Mesothelial cell of epicardium (in vitro differentiated cells): ENCODE measurements around the gene OR52K2. TPM values are rescaled to one million over a fixed set of nuclear protein-coding genes. Genes with fewer than 3 reads are reported as not detected.

Experiments
- DNase-seq, 2 experiments: peaks; one replicate each; pipeline ENCODE4 v3.0.0; 2021; ENCODE audit warnings: low spot score in 2 of 2; ENCODE audit not compliant: unreplicated experiment in 2 of 2
- H3K27ac Mint-ChIP-seq: 2 replicates; pipeline ENCODE4 v1.8.0; 2021; ENCODE audit warnings: mixed read lengths
- H3K27me3 Mint-ChIP-seq: 2 replicates; pipeline ENCODE4 v1.8.0; 2021; ENCODE audit warnings: low read depth, mixed read lengths
- H3K36me3 Mint-ChIP-seq: 2 replicates; pipeline ENCODE4 v1.8.0; 2021; ENCODE audit warnings: mixed read lengths
- H3K4me1 Mint-ChIP-seq: 2 replicates; pipeline ENCODE4 v1.8.0; 2021; ENCODE audit warnings: mixed read lengths
- H3K4me3 Mint-ChIP-seq: 2 replicates; pipeline ENCODE4 v1.8.0; 2021; ENCODE audit warnings: mild to moderate bottlenecking, moderate library complexity, mixed read lengths
- H3K9me3 Mint-ChIP-seq: 2 replicates; pipeline ENCODE4 v1.8.0; 2021; ENCODE audit warnings: mixed read lengths
- CTCF ChIP-seq: fragments of 200-600 bp; sonication (generic); IDR thresholded peaks from one replicate; pipeline ENCODE4 v1.5.0; 2021; ENCODE audit warnings: antibody characterized with exemption; ENCODE audit not compliant: unreplicated experiment
- total RNA-seq: library from RNA; stranded (reverse); gene quantifications from 3 replicates; pipeline ENCODE4 v1.2.1, GENCODE V29; 2021

OR52K2 gene
- total RNA-seq, 1 donor from 2014 or later, result not detected

- Mint-ChIP-seq H3K27ac (no peak overlapping the region), H3K4me3 (no peak overlapping the region), H3K36me3 (no peaks in the 10 kb centered on the region), H3K4me1 (no peaks in the 10 kb centered on the region), H3K9me3 (peaks cover 4% of the 10 kb centered on the region), H3K27me3 (peaks cover 17% of the 10 kb centered on the region)
- no peak for DNase-seq
- TF ChIP-seq CTCF, result no peak
Measured at GRCh38 chr11:4433856-4434255, 15.2 kb upstream of the OR52K2 start.

GRCh38 chr11:4436411-4436810 lies 12.7 kb upstream of the OR52K2 start:
- Mint-ChIP-seq H3K36me3 (no peaks in the 10 kb centered on the region), H3K27me3 (peaks cover 17% of the 10 kb centered on the region), H3K4me1 (no peaks in the 10 kb centered on the region), H3K9me3 (peaks cover 10% of the 10 kb centered on the region), H3K4me3 (no peak overlapping the region), H3K27ac (no peak overlapping the region)
- TF ChIP-seq CTCF, result no peak
- DNase-seq, result no peak

- no peaks in the 10 kb centered on the region for H3K4me1 Mint-ChIP-seq
- no peaks in the 10 kb centered on the region for H3K27me3 Mint-ChIP-seq
- peaks cover 13% of the 10 kb centered on the region for H3K9me3 Mint-ChIP-seq
- no peaks in the 10 kb centered on the region for H3K36me3 Mint-ChIP-seq
- TF ChIP-seq CTCF, result no peak
- H3K27ac Mint-ChIP-seq, result no peak overlapping the region
- DNase-seq, result no peak
- no peak overlapping the region for H3K4me3 Mint-ChIP-seq
Measured at GRCh38 chr11:4441515-4441914, 7.6 kb upstream of the OR52K2 start.

GRCh38 chr11:4443232-4443891 lies 5.7 kb upstream of the OR52K2 start:
- Mint-ChIP-seq H3K27ac (no peak overlapping the region), H3K27me3 (no peaks in the 10 kb centered on the region), H3K4me1 (no peaks in the 10 kb centered on the region), H3K36me3 (no peaks in the 10 kb centered on the region), H3K4me3 (no peak overlapping the region), H3K9me3 (peaks cover 13% of the 10 kb centered on the region)
- no peak for DNase-seq
- no peak for TF ChIP-seq CTCF

GRCh38 chr11:4453118-4453517 lies 4.0 kb downstream of the OR52K2 start:
- Mint-ChIP-seq H3K4me1 (no peaks in the 10 kb centered on the region), H3K9me3 (peaks cover 10% of the 10 kb centered on the region), H3K27ac (no peak overlapping the region), H3K36me3 (no peaks in the 10 kb centered on the region), H3K27me3 (no peaks in the 10 kb centered on the region), H3K4me3 (no peak overlapping the region)
- TF ChIP-seq CTCF, result no peak
- no peak for DNase-seq

GRCh38 chr11:4454021-4454420 lies 4.9 kb downstream of the OR52K2 start:
- no peak for DNase-seq
- H3K9me3 Mint-ChIP-seq, result peaks cover 10% of the 10 kb centered on the region
- H3K4me1 Mint-ChIP-seq, result peaks cover 3% of the 10 kb centered on the region
- TF ChIP-seq CTCF, result no peak
- H3K36me3 Mint-ChIP-seq, result no peaks in the 10 kb centered on the region
- H3K27ac Mint-ChIP-seq, result no peak overlapping the region
- no peaks in the 10 kb centered on the region for H3K27me3 Mint-ChIP-seq
- H3K4me3 Mint-ChIP-seq, result no peak overlapping the region
